Activated CD8-positive, alpha-beta memory T cell treated with anti-CD3 and anti-CD28 coated beads for 48 hours (primary cell): Measurements from ENCODE around the gene CEP128.

ENCODE experiments used
- DNase-seq, 3 experiments: peaks; one replicate each; pipeline ENCODE4 v3.0.0-alpha.2; 2020; ENCODE audit warnings: low read depth in 2 of 3, low spot score in 2 of 3

CEP128 gene

GRCh38 chr14:80692903-80693302 is 248.6 kb downstream of the CEP128 start:
- no peak for DNase-seq

GRCh38 chr14:80681651-80682050 is 259.9 kb downstream of the CEP128 start:
- DNase-seq = no peak

GRCh38 chr14:80679273-80679672 is 262.3 kb downstream of the CEP128 start:
- no peak for DNase-seq

- no peak for DNase-seq
Measured at GRCh38 chr14:80678436-80678835, 263.1 kb downstream of the CEP128 start.

GRCh38 chr14:80669426-80669825 is 272.1 kb downstream of the CEP128 start:
- no peak for DNase-seq

GRCh38 chr14:80664576-80664975 is 277.0 kb downstream of the CEP128 start:
- no peak for DNase-seq

- DNase-seq = no peak
Measured at GRCh38 chr14:80663541-80663940, 278.0 kb downstream of the CEP128 start.

- DNase-seq = no peak
Measured at GRCh38 chr14:80659783-80660182, 281.8 kb downstream of the CEP128 start.

- DNase-seq = no peak
Measured at GRCh38 chr14:80658733-80659132, 282.8 kb downstream of the CEP128 start.

- DNase-seq = no peak
Measured at GRCh38 chr14:80658155-80658554, 283.4 kb downstream of the CEP128 start.

GRCh38 chr14:80653956-80654355 is 287.6 kb downstream of the CEP128 start:
- no peak for DNase-seq

- no peak for DNase-seq
Measured at GRCh38 chr14:80645667-80646413, 295.7 kb downstream of the CEP128 start.

GRCh38 chr14:80644826-80645225 is 296.7 kb downstream of the CEP128 start:
- no peak for DNase-seq

- DNase-seq = no peak
Measured at GRCh38 chr14:80638620-80639515, 302.7 kb downstream of the CEP128 start.

- DNase-seq = no peak
Measured at GRCh38 chr14:80637756-80638619, 303.6 kb downstream of the CEP128 start.

GRCh38 chr14:80636071-80636470 is 305.5 kb downstream of the CEP128 start:
- no peak for DNase-seq

GRCh38 chr14:80634106-80634758 is 307.3 kb downstream of the CEP128 start:
- no peak for DNase-seq

GRCh38 chr14:80629606-80630005 is 311.9 kb downstream of the CEP128 start:
- DNase-seq = no peak

- no peak for DNase-seq
Measured at GRCh38 chr14:80628547-80628946, 313.0 kb downstream of the CEP128 start.

GRCh38 chr14:80627745-80628144 is 313.8 kb downstream of the CEP128 start:
- no peak for DNase-seq

GRCh38 chr14:80624581-80624980 is 317.0 kb downstream of the CEP128 start:
- no peak for DNase-seq
